GM19372 (cell line): ENCODE data around the gene TCAIM.
"Not testable (repeated sequence)": the region's sequence is repeated elsewhere in the genome, so short reads cannot be mapped to it uniquely, and the experiment has no call there.

ENCODE experiments used
- ATAC-seq: cut with Tn5 transposase; IDR thresholded peaks from one replicate; pipeline ENCODE4 v1.9.1; 2021; ENCODE audit warnings: mild to moderate bottlenecking, low read depth, moderate library complexity; ENCODE audit not compliant: unreplicated experiment

Gene TCAIM

DNA sequence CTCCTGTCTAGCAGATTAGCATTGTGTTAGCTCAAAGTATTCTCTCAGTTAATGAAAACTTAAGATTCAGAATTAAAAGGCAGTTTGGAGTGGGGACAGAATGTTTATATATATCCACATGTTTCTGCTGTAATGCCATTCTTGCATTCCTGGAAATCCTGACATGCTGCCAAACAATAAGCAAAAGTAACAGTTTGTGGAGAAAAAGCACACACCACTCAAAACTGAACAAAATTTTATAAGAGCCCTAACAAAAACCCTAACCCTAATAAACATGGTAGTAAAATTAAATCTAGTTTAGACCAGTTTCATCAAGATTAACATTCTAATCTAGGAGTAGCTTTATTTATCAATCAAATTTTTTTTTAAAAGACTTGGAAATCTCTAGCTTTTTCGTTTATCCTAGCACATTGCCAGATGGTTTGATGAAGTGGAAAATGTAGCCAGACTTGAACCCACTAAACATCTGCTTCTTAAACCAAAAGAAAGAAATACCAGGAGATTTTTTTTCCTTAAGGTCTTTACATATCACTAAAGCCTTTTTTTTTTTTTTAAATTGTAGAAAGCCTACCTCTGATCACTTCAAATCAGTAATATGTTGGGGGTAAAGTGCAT is 3.7 kb downstream of the TCAIM start:
- no peak for ATAC-seq

DNA sequence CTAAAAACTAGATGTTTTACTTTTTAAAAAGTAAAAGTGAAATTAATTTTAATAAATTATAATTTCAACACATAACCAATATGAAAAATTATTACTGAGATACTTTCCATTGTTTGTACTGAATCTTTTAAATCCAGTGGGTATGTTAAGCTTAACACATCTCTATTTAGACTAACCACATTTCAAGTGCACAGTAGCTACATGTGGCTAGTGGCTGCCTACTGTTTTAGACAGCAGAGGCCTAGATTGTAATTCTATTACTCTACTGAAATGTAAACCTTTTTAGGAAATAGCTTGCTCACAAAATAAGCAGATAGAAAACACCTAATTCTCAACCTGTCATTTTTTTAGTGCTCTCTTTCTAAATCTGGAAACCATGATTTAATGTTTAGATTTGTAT is 4.9 kb downstream of the TCAIM start:
- ATAC-seq = no peak

DNA sequence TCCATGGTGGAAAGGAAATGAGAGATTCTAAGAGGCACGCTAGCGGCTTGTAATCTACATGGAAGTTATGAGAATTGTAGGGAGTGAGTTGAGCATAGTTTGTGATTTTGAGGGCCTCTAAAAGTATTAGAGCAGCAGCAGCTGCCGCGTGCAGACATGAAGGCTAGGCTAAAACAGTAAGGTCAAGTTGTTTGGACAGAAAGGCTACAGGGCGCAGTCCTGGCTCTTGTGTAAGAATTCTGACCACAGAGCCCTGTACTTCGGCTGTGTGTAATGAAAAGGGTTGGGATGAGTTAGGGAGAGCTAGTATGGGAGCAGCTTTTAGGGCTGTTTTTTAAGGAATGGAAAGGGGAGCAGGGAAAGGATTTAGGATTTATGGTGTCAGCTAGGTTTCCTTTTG is 8.0 kb downstream of the TCAIM start:
- ATAC-seq = not testable (repeated sequence)

DNA sequence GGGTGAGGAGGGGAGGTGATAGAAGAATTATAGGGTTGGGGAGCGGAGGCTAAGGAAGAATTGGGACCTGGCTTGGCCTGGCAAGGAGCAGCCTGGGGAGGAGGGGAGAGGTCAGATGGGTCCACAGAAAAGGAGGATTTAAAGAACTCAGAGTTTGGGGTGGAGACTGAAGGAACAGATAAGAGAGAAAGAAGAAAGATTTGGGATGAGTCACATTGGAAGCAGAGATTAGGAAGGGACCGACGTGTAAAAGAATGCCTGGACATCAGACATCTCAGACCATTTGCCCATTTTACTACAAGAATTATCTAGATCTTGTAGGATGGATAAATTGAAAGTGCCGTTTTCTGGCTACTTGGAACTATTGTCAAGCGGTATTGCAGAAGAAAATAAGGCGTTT is 10.4 kb downstream of the TCAIM start:
- no peak for ATAC-seq

DNA sequence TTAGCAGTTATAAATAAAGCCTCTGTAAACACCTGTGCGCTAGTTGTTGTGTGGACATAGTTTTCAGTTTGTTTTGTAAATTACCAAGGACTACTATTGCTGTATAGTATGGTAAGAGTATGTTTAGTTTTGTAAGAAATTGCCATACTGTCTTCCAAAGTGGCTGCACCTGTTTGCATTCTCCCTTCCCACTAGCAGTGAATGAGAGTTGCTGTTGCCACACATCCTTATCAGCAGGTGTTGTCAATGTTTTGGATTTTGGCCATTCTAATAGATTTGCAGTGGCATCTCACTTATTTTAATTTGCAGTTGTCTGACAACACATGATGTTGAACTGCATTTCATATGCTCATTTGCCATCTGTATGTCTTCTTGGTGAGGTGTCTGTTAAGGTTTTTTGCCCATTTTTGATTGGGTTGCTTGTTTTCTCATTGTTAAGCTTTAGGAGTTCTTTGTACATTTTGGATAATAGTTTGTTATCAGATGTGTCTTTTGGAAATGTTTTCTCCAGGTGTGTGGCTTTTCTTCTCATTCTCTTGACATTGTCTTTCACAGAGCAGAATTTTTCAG is 14.9 kb downstream of the TCAIM start:
- ATAC-seq = no peak

DNA sequence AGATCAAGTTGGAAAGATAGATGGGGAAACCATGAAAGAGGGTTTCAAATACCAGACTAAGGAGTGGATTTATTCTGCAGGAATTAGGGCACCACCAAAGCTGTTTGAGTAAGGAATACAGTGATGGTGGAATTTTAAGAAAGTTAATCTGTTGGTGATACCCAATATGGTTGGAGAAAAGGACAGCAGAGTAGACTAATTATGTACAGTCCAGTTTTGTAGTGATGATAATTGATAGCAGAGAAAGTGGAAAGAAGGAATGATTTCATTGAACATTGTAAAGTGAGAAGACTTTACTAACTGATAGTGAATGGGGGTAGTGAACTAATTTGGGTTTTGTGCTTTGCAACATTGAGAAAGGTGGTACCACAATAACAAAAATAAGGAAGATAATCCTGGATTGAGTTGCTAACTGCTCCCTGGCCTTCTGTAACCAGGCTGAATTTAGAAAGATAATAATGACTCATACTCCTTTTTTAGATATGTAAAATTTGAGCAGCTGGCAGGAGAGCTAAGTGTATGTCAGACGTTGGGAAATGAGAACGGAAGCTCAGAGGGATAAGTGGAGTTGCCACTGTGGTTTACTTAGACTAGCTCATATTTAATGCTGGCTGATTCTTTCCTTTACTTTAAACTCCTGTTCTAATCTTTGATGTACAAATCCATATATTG is 16.9 kb downstream of the TCAIM start:
- ATAC-seq = no peak

DNA sequence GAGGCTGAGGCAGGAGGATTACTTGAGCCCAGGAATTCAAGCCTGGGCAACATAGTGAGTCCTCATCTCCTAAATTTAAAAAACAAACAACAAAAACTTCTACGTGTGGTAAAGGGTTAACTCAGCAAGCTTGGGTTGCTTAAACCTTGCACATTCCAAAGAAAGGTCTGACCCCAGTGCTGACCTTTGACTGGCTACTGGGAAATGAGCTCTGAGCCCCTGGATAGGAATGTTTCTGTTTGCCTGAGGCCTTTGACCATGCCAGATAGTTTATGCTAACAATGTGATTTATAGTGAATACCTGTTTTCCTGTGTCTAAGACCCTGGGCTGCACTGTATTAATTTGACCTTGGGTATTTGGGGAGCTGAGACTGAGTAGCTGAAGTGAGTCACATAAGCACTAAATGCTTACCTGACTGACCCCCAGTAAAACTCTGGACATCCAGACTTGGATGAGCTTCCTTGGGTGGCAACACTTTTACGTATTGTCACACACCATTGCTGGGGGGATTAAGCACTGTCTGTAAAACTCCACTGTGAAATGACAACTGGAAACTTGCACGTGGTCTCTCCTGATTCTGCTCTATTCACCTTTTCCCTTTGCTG is 20.7 kb downstream of the TCAIM start:
- no peak for ATAC-seq

DNA sequence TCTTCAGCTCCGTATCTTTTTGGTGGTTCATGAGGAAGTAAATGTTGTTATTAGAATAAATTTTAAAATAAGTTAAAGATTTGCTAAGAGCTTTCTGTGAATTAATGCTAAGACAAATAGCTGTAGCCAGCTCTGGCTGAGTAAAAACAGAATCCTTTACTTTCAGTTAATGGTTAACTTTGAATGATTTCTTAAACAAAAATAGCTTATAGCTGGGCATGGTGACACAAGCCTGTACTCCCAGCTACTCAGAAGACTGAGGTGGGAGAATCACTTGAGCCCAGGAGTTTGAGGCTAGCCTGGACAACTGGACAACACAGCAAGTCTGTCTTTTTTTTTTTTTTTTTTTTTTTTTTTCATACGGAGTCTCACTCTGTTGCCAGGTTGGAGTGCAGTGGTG is 25.0 kb downstream of the TCAIM start:
- ATAC-seq = no peak

DNA sequence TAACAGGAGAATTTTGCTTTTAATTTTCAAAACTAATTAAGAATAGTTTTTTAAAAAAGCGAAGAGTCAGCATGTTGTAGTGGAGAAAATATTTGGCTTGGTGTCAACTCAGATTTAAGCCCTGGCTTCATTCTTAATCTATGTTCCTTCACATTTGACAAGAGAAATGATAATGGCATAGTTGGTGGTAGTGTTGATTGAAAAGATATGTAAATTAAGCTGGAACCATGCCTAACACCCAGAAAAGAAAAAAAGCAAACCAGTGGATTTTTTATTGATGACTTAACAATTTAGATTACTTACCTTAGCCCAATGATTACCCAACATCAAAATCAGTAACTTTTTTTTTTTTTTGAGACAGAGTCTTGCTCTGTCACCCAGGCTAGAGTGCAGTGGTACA is 27.4 kb downstream of the TCAIM start:
- ATAC-seq = no peak

DNA sequence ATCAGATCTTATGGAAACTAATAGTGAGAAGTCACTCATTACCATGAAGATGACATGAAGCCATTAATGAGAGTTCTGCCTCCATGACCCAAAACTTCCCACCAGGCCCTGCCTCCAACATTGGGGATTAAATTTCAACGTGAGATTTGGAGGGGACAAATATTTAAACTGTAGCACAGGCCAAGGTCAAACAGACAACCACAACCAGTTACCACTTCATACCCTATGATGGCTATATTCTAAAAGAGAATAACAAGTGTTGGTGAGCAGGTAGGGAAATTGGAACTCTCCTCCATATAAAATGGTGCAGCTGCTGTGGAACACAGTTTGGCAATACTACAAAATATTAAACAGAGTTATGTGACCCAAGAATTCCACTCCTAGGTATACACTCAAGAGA is 36.9 kb downstream of the TCAIM start:
- no peak for ATAC-seq

DNA sequence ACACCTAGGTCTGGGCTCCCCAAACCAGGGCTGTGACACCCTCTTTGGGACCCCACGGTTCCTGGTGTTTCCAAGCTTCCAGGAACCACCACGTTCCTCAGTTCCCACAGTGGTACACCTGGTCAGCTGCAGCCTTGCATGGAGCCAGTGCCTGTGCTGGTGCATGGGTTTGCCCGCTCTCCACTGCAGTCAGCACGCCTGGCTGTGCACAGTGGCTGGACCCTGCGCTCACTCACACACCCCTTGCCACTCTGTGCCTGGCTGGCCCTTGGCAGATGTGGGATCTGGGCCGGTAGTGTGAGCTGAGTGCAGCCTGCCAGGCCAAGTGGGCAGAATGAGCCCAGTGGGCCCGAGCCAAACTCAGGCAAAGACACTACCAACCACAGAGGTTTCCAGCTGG is 48.8 kb downstream of the TCAIM start:
- no peak for ATAC-seq

DNA sequence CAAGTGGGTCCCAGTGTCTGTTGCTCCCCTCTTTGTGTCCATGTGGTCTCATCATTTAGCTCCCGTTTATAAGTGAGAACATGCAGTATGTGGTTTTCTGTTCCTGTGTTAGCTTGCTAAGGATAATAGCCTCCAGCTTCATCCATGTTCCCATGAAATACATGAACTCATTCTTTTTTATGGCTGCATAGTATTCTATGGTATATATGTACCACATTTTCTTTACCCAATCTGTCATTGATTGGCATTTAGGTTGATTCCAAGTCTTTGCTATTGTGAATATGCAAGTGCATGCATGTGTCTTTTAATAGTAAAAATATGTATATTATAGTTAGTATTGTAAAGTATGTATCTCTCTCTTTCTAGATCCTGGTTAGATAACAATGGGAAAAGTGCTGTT is 53.9 kb downstream of the TCAIM start:
- ATAC-seq = no peak

DNA sequence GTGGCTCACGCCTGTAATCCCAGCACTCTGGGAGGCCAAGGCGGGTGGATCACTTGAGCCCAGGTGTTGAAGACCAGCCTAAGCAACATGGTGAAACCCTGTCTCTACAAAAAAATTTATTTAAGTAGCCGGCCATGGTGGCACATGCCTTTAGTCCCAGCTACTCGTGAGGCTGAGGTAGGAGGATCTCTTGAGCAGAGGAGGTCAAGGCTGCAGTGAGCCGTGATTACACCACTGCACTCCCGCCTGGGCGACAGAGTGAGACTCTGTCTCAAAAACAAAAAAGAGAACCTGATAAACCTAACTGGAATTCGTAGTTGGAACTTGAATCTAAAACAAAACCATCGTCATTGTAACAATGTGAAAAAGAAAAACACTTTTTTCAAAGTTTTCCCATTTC is 57.1 kb downstream of the TCAIM start:
- no peak for ATAC-seq

DNA sequence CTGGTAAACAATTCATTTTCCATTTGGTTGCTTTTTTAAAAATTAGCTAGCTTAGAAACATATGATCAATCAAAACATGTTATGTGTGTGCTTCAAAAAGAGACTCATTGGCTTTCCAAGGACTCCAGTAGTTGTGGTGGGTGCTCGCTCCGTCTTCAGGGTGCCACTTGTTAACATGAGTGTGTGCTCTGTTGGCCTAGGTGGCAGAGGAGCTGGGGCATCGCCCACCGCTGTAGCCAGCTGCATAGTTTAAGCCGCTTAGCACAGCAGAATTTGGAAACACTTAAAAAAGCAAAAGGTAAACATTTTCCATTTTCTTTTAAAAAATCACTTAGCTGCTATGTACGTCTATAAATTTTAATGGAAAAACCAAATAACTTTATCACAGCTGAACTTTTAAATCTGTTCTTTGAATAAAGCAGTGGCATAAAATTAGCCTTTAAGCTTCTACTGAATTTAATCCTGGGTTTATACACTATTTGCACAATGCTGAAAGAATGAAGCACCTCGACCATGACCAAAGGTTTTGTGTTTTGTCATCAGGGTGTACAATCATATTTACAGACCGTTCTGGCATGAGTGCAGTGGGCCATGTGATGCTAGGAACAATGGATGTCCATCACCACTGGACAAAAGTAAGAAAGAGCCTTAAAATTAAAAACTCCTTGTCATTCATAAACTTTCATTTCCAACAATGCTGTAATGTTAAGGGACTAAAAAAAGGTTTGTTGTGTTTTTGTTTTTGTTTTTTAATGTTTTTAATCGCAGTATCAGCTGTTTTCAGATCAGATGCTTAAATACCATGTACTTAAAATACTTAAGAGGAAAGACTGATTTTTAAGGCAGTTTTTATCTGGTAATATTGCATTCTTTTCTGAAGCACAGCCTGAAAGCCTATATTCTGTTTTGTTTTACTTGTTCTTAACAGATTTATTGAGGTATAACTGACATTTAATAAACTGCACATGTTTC is 57.9 kb downstream of the TCAIM start:
- ATAC-seq = no peak

DNA sequence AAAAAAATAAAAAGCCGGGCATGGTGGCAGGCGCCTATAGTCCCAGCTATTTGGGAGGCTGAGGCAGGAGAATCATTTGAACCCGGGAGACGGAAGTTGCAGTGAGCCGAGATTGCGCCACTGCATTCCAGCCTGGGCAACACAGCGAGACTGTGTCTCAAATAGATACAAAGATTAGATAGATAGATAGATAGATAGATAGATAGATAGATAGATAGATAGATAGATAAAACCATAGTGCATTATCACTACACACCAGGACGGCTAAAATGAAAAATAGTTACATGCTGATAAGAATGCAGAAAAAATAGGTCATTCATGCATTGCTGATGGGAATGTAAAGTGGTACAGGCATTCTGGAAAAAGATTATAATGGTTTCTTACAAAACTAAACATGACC is 59.7 kb downstream of the TCAIM start:
- not testable (repeated sequence) for ATAC-seq

DNA sequence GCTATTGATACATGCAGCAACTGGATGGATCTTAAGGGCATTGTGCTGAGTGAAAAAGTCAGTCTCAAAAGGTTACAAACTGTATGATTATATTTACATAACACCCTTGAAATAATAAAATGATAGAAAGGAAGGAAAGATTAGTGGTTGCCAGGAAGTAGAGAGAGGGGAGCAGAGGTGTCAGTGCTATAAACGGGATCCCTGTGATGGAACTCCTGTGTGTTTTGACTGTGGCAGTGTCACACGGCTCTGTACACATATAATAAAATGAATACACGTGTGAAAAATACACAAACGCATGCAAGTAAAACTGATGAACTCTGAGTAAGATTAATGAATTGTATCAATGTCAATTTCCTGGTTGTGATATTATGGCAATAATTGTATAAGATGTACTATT is 60.3 kb downstream of the TCAIM start:
- ATAC-seq = no peak

DNA sequence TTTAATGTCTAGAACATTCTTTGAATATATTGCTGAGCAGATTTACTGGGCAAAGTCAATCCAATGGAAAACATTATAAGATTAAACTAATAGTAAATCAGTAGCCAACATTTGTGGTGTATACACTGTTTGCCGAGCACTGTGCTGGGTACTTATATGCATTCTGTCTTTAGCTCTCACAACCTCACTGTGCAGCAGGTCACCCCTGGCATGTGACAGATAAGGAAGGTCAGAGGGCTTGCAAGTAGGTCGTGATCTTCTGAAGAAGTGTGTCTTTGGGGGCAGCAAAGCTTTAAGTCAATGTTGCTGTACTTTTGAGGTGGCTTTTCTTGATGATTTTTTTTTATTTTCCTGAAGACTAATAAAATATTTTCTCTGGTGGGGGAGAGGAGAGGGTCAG is 62.2 kb downstream of the TCAIM start:
- no peak for ATAC-seq

DNA sequence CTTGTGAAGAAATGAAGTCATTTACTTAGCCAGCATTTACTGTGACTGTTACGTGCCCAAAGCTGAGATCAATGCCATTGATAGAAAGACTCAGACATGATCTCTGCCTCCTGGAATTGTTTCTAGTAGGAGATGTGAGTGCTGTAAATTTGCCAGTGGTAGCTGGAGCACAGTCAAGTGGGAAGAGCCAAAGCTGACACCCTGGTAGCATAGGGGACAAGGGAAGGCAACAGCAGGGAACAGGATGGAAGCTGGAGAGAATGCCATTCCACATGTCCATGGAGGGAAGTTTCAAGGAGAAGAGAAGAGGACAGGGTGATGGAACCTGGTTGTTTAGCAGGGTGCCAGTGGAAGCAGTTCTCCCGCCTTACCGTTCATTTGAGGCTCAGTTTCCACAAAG is 64.0 kb downstream of the TCAIM start:
- no peak for ATAC-seq

DNA sequence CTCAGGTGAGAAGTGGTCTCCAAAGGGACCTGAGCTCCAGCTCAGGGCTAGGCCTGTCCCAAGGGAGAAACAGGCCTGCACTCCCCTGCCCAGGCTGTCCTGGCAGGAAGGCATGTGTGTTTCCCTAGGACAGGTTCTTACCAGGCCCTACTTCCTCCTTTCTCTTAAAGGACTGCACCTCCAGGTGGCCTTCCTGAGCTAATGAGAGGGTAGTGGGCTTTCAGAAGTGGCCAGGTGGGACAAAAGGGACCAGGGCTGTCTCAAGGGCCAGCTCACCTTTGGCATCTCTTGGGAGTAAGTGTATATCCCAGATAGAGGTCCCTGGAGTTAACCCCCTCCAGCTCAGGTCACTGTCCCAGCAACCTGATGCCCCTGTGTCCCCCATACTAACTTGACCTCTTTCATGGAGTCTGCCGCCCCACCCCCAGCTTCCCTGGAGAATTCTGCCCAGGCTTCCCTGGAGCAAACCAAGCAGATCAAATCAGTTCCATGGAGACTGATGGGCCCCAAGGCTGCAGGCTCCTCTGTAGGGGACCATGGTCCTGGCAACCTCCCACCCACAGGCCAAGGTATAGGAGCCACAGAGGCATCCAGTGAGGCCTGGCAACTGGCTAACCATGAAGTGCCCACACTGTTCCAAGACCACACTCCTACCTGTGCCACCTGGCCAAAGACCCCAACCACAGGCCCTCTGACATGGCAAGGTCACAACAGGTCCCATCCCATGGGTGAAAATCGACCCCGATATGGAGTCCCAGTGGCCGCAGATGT is 71.3 kb downstream of the TCAIM start:
- no peak for ATAC-seq

DNA sequence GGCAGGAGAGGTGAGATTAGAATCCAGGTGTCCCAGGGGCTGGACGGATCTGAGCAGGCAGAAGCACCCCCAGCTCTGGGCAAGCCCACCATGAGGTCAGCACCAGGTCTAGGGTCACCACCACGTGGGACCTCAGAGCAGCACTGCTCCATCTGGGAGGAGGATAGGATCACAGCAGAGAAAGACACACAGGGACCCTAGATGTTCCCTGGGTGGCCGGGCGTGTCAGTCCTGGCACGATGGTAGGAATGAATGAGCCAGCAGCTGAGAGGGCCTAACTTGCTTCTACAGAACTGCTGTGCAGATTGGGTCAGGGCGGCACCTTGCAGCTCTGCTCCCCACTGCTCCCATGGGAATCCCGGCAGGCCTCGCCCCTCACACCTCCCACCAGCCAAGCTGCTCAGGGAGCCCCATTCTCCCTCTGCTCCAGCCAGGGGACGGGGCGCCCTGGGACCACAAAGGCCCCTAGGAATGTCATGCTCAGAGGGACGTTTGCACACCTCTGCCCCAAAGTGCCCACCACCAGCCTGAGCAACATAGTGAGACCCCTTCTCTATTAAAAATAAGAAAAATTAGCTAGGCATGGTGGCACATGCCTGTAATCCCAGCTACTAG is 72.6 kb downstream of the TCAIM start:
- no peak for ATAC-seq
